ENCODE data around the gene ZNF566.

The ZNF566 gene

DNA sequence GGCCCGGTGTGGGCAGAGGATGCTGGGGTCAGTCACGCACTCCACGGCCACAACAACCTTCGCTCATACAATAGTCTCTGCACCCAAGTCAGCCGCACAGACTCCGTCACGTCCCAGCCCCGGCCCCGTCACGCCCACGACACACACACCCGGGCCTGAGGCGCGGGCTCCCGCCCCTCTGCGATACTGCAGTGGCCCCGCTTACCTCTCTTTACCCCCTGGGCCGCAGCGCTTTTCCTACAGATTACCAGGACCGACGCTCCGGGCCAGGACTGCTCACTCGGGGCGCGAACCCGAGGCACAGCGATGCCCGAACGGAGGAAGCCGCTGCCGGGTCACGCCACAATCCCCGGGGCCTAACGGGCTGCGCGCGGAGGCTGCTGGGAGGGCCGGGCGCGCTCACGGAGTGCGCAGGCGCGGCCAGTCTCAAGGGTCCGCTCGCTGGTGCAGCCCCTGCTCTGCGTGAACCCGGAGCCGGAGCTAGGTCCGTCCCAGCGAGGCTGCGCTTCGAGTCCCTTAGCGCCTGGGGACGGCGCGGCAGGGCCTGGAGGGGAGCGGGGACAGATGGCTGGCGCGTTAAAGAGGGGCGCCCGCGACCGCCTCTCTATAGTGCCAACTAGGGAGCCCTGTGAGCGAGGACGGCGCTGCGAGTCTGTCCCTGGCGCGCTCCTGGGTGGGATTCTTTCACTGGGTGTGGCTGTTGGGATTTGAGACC, 70.9 kb downstream of the ZNF566 start, which contains the start of gene ZFP82:
ZFP82 (minus strand) TSS at position 358 of the 715 bp plus-strand sequence. CDS start 8,855 bp downstream, outside the sequence.
- Histone ChIP-seq H3K27ac (peak within 1 kb of the TSS; percentile 85 to 92), H3K4me3 (peak within 1 kb of the TSS; percentile 83)
- peak; percentile 80 for DNase-seq (ENCODE audit: low spot score)
- TF ChIP-seq, protein P1, sequence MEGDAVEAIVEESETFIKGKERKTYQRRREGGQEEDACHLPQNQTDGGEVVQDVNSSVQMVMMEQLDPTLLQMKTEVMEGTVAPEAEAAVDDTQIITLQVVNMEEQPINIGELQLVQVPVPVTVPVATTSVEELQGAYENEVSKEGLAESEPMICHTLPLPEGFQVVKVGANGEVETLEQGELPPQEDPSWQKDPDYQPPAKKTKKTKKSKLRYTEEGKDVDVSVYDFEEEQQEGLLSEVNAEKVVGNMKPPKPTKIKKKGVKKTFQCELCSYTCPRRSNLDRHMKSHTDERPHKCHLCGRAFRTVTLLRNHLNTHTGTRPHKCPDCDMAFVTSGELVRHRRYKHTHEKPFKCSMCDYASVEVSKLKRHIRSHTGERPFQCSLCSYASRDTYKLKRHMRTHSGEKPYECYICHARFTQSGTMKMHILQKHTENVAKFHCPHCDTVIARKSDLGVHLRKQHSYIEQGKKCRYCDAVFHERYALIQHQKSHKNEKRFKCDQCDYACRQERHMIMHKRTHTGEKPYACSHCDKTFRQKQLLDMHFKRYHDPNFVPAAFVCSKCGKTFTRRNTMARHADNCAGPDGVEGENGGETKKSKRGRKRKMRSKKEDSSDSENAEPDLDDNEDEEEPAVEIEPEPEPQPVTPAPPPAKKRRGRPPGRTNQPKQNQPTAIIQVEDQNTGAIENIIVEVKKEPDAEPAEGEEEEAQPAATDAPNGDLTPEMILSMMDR (IDR thresholded peaks at IDR 0.05), result no peak

DNA sequence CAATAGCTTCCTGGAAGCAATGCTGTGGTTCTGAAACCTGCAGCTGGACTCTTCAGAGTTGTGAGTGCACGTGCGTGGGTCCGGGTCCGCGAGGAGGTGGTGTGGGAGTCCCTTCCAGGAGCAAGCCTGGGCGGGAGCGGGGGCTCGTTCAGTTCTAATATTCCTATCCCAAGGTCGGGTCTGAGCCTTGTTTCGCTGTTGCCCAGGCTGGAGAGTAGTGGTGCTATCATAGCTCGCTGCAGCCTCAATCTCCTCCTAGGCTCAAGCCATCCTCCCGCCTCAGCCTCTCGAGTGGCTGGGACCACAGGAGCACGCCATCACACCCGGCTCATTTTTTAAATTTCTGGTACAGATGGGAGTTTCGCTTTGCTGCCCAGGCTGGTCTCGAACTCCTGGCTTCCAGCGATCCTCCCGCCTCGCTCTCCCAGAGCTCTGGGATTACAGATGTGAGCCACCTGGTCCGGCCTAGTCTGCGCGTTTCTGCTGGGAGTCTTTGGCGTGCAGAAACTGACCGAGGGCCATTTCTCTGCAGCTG, 71.5 kb downstream of the ZNF566 start:
- H3K4me3 ChIP-seq, result peak overlapping the region; percentile 83
- TF ChIP-seq, protein P1 (IDR thresholded peaks at IDR 0.05), result no peak
- peak; percentile 66 for DNase-seq (ENCODE audit: low spot score)
- H3K27ac ChIP-seq, result peak overlapping the region; percentile 85 to 92

DNA sequence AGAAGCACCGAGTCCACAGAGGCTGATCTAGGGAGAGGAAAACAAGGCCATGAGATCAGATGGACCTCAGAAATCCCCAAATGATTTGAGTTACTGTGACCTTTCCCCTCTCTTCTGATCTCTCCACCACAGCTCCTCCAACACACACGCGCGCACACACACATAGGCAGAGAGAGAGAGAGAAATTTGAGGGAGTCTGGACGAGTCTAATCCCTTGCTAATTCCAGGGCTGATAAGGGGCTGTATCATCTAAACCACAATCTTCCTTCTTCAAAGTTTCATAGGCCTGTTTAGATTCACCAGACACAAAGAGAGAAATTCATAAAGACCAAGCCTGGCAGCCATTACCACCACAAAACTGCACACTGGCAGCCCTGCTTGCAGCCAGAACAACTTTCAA, 79.5 kb downstream of the ZNF566 start:
- no peak for DNase-seq (ENCODE audit: low spot score)
- H3K27ac ChIP-seq, result no peak overlapping the region
- TF ChIP-seq, protein P1 (IDR thresholded peaks at IDR 0.05), result no peak
- no peak overlapping the region for H3K4me3 ChIP-seq

DNA sequence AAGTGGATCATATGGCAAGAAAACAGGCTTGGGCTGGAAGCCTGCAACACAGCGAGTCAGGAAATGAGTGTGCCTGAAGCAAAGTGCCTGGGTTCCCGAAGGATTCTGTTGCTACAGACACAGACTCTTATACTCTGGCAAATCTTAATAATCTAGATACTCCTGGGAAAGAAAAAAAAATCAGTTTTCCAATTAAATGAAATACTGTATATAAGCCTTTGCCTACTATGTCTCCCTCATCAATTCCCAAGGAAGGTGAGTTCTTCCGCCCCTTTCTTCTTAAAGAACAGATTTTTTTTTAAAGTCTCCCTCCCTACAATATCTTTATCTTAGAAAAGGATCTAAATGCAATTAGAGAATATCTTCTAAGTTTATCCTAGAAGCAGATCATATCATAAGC, 81.3 kb downstream of the ZNF566 start:
- no peak overlapping the region for H3K27ac ChIP-seq
- TF ChIP-seq, protein P1 (IDR thresholded peaks at IDR 0.05), result no peak
- DNase-seq (ENCODE audit: low spot score), result no peak
- no peak overlapping the region for H3K4me3 ChIP-seq

DNA sequence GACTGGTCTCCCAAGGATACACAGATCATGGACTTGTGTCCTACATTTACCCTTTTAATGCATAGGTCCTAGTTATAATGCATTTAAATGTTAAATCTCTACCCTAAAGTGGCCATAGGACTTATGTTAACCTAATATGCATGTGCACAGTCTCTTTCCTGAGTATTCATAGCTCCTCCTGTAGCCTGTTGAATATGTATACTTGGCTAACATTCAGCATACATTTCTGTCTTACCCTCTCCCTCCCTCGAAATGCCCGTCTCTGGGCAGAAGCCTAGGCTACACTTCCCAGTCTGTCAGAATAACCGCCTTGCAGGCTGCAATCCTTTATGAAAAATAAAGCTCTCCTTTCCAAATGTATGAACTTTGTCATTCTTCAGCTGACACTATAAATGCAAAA, 84.9 kb downstream of the ZNF566 start:
- no peak overlapping the region for H3K27ac ChIP-seq
- H3K4me3 ChIP-seq, result no peak overlapping the region
- TF ChIP-seq, protein P1 (IDR thresholded peaks at IDR 0.05), result no peak
- no peak for DNase-seq (ENCODE audit: low spot score)

DNA sequence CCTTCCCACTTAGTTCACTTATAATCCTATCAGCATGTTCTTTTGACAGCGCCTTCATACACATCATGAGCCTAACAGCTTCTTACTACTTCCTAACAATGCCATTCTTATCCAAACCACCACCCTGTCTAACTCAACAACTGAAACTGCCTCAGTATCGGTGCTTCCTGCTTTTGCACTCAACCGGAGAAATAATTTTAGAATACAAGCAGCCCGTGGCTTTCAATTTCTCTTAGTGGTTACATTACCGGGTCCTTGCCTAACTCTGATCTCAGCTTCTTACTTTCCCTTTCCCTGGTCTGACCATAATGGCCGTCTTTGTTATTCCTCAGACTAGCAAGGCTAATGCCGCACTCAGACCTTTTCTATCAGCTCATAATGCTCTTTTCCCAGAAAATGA, 87.9 kb downstream of the ZNF566 start:
- DNase-seq (ENCODE audit: low spot score), result no peak
- no peak overlapping the region for H3K27ac ChIP-seq
- TF ChIP-seq, protein P1 (IDR thresholded peaks at IDR 0.05), result no peak
- H3K4me3 ChIP-seq, result no peak overlapping the region

DNA sequence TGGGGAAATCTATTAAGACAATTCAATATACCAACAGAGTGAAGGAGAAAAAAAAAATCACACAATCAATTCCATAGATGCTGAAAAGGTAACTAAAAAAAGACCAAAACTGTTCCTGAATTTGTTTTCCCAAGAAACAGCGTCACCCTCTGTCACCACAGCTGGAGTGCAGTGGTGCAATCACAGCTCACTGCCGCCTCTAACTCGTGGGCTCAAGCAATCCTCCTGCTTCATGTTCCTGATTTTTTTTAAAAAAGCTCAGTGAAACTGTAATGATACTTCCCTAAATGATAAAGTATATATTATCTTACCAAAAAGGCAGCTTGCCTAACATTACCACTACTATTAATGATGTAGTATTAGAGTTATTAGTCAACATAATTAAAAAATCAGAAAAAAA, 90.8 kb downstream of the ZNF566 start:
- Histone ChIP-seq H3K4me3 (no peak overlapping the region), H3K27ac (no peak overlapping the region)
- TF ChIP-seq, protein P1 (IDR thresholded peaks at IDR 0.05), result no peak
- DNase-seq (ENCODE audit: low spot score), result no peak

All from coronary artery (tissue), 2 donors.